NT2/D1 (cell line): ENCODE results near the gene PCGF2.

Experiments used
- SUZ12 ChIP-seq: IDR thresholded peaks from 2 replicates; pipeline ENCODE4 v1.6.1; 2011; ENCODE audit not compliant: insufficient read length, insufficient read depth; ENCODE audit errors: extremely low read depth
- YY1 ChIP-seq: IDR thresholded peaks from 2 replicates; pipeline ENCODE4 v1.6.1; 2011; ENCODE audit not compliant: insufficient read length, insufficient read depth
- ZNF274 ChIP-seq: IDR thresholded peaks from 2 replicates; pipeline ENCODE4 v1.6.1; 2011; ENCODE audit warnings: mild to moderate bottlenecking, low read depth, low read length

- TF ChIP-seq ZNF274, result no peak
- TF ChIP-seq YY1, result no peak
- no peak for TF ChIP-seq SUZ12
Observed at GRCh38 chr17:38720941-38721340, 27.2 kb downstream of the PCGF2 start.
